Mesenchymal stem cell (in vitro differentiated cells and primary cell): ENCODE measurements around the gene EDA.

Experiments
- DNase-seq: peaks from one replicate; pipeline ENCODE4 v3.0.0-alpha.2; 2013
- H2AFZ ChIP-seq: one replicate; pipeline ENCODE4 v1.6.1; 2013; ENCODE audit warnings: low read depth, mild to moderate bottlenecking, control low read depth, inconsistent platforms, low read length, moderate library complexity
- H2AK5ac ChIP-seq: 2 replicates; pipeline ENCODE4 v1.6.1; 2013; ENCODE audit warnings: low read length, moderate library complexity, mild to moderate bottlenecking, inconsistent platforms; ENCODE audit not compliant: severe bottlenecking
- H2BK120ac ChIP-seq: one replicate; pipeline ENCODE4 v1.6.1; 2013; ENCODE audit warnings: low read depth, mild to moderate bottlenecking, inconsistent platforms, low read length, moderate library complexity
- H2BK12ac ChIP-seq, 2 experiments: one replicate each; pipeline ENCODE4 v1.6.1; 2013; ENCODE audit warnings: inconsistent platforms in 2 of 2, low read length in 2 of 2, mild to moderate bottlenecking in 2 of 2, moderate library complexity in 2 of 2, control low read depth in 1 of 2
- H2BK15ac ChIP-seq: one replicate; pipeline ENCODE4 v1.6.1; 2013; ENCODE audit warnings: mild to moderate bottlenecking, low read depth, inconsistent platforms; ENCODE audit not compliant: poor library complexity, severe bottlenecking
- H2BK5ac ChIP-seq: 2 replicates; pipeline ENCODE4 v1.6.1; 2013; ENCODE audit warnings: low read depth, mild to moderate bottlenecking, low read length, control low read depth, inconsistent platforms; ENCODE audit not compliant: poor library complexity, severe bottlenecking
- H3K14ac ChIP-seq, 2 experiments: one replicate each; pipeline ENCODE4 v1.6.1; 2013; ENCODE audit warnings: inconsistent platforms in 2 of 2, low read length in 2 of 2, control low read depth in 1 of 2, mild to moderate bottlenecking in 1 of 2, moderate library complexity in 1 of 2
- H3K18ac ChIP-seq, 2 experiments: one replicate each; pipeline ENCODE4 v1.6.1; 2013; ENCODE audit warnings: inconsistent platforms in 2 of 2, low read length in 2 of 2, control low read depth in 1 of 2, low read depth in 1 of 2, mild to moderate bottlenecking in 1 of 2
- H3K23ac ChIP-seq, 2 experiments: one replicate each; pipeline ENCODE4 v1.6.1; 2013; ENCODE audit warnings: inconsistent platforms in 2 of 2, low read length in 2 of 2, mild to moderate bottlenecking in 2 of 2, moderate library complexity in 2 of 2, control low read depth in 1 of 2
- H3K27ac ChIP-seq: 2 replicates; pipeline ENCODE4 v1.5.1; 2013; ENCODE audit warnings: mild to moderate bottlenecking, moderate library complexity, low read length, control low read depth, inconsistent platforms; ENCODE audit not compliant: poor library complexity, severe bottlenecking
- H3K27me3 ChIP-seq, 2 experiments: 2 replicates each; pipeline versions ENCODE4 v1.6.1 to v1.7.0; 2013; ENCODE audit warnings: low read length in 2 of 2, mild to moderate bottlenecking in 2 of 2, moderate library complexity in 2 of 2, control low read depth in 1 of 2, inconsistent platforms in 1 of 2; ENCODE audit not compliant: control insufficient read depth in 1 of 2, insufficient read depth in 1 of 2
- H3K36me3 ChIP-seq, 2 experiments: 2 replicates each; pipeline versions ENCODE4 v1.6.1 to v1.7.0; 2013; ENCODE audit warnings: low read length in 2 of 2, control low read depth in 1 of 2, inconsistent platforms in 1 of 2, low read depth in 1 of 2, mild to moderate bottlenecking in 1 of 2; ENCODE audit not compliant: insufficient read depth in 2 of 2, control insufficient read depth in 1 of 2
- H3K4ac ChIP-seq, 2 experiments: one replicate each; pipeline ENCODE4 v1.6.1; 2013; ENCODE audit warnings: inconsistent platforms in 2 of 2, low read length in 2 of 2, mild to moderate bottlenecking in 2 of 2, moderate library complexity in 2 of 2, control low read depth in 1 of 2, low read depth in 1 of 2
- H3K4me1 ChIP-seq: 2 replicates; pipeline ENCODE4 v1.6.1; 2013; ENCODE audit warnings: low read depth, low read length, control low read depth; ENCODE audit not compliant: control insufficient read depth, insufficient read depth
- H3K4me2 ChIP-seq: 2 replicates; pipeline ENCODE4 v1.6.1; 2013; ENCODE audit warnings: low read length, mild to moderate bottlenecking, inconsistent platforms; ENCODE audit not compliant: poor library complexity, severe bottlenecking
- H3K4me3 ChIP-seq, 2 experiments: 2 replicates each; pipeline versions ENCODE4 v1.5.1 to v1.7.0; 2013; ENCODE audit warnings: low read length in 2 of 2, mild to moderate bottlenecking in 2 of 2, control low read depth in 1 of 2, low read depth in 1 of 2; ENCODE audit not compliant: insufficient read depth in 1 of 2
- H3K79me1 ChIP-seq: replicated peaks from 2 replicates; pipeline ENCODE4 v1.6.1; 2013; ENCODE audit warnings: mild to moderate bottlenecking, control low read depth, low read length, inconsistent platforms; ENCODE audit not compliant: poor library complexity, severe bottlenecking
- H3K9ac ChIP-seq: 2 replicates; pipeline ENCODE4 v1.7.0; 2013; ENCODE audit warnings: mild to moderate bottlenecking, low read length, moderate library complexity
- H3K9me3 ChIP-seq: 2 replicates; pipeline ENCODE4 v1.7.0; 2013; ENCODE audit warnings: mild to moderate bottlenecking, low read length; ENCODE audit not compliant: control insufficient read depth
- H4K8ac ChIP-seq: one replicate; pipeline ENCODE4 v1.6.1; 2013; ENCODE audit warnings: inconsistent platforms, mild to moderate bottlenecking, low read length, moderate library complexity
- H4K91ac ChIP-seq: one replicate; pipeline ENCODE4 v1.6.1; 2013; ENCODE audit warnings: mild to moderate bottlenecking, low read length, inconsistent platforms
- WGBS: methylation state at CpG from one replicate; pipeline ENCODE4 v1.1.7; 2013; ENCODE audit warnings: mixed read lengths; 5-methylcytosine and 5-hydroxymethylcytosine counted together

EDA gene

DNA sequence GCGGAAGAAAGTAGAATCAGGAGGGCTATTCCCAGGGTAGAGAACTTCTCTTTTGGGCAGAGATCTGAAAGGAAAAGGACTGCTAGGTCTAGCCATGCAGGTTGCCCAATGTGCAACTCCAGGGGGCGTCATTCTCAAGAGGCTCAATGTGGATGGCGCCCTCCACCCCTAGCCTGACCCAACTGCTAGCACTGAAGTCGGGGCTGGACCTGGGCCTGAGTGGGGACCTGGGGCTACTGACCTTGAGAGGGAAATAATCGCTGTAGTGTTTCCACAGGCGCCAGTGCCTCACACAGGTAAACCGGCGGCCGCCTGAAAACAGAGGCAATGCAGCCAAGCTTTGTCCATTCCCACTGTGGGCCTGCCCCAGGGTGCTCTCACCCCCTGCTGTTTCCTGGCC lies 427.8 kb downstream of the EDA start:
- no peak overlapping the region for H3K18ac ChIP-seq
- no peak overlapping the region for H2BK12ac ChIP-seq
- no peak overlapping the region for H3K4me2 ChIP-seq
- no peak overlapping the region for H2BK120ac ChIP-seq
- DNase-seq, result no peak
- no peaks in the 10 kb centered on the region for H3K9me3 ChIP-seq
- no peak overlapping the region for H4K91ac ChIP-seq
- no peak overlapping the region for H3K27ac ChIP-seq
- H2BK15ac ChIP-seq, result no peak overlapping the region
- no peak overlapping the region for H2AFZ ChIP-seq
- no peaks in the 10 kb centered on the region for H3K36me3 ChIP-seq
- 88% methylated on average over 9 of the region's 9 CpGs for WGBS
- H3K79me1 ChIP-seq, result no peaks in the 10 kb centered on the region
- no peak overlapping the region for H2BK5ac ChIP-seq
- H3K23ac ChIP-seq, result no peak overlapping the region
- no peak overlapping the region for H2AK5ac ChIP-seq
- no peak overlapping the region for H4K8ac ChIP-seq
- H3K4me3 ChIP-seq, result no peak overlapping the region
- H3K4ac ChIP-seq, result no peak overlapping the region
- peaks cover 4% of the 10 kb centered on the region for H3K4me1 ChIP-seq
- H3K14ac ChIP-seq, result no peak overlapping the region
- H3K9ac ChIP-seq, result no peak overlapping the region
- peaks cover 0 to 30% of the 10 kb centered on the region in 2 experiments for H3K27me3 ChIP-seq

DNA sequence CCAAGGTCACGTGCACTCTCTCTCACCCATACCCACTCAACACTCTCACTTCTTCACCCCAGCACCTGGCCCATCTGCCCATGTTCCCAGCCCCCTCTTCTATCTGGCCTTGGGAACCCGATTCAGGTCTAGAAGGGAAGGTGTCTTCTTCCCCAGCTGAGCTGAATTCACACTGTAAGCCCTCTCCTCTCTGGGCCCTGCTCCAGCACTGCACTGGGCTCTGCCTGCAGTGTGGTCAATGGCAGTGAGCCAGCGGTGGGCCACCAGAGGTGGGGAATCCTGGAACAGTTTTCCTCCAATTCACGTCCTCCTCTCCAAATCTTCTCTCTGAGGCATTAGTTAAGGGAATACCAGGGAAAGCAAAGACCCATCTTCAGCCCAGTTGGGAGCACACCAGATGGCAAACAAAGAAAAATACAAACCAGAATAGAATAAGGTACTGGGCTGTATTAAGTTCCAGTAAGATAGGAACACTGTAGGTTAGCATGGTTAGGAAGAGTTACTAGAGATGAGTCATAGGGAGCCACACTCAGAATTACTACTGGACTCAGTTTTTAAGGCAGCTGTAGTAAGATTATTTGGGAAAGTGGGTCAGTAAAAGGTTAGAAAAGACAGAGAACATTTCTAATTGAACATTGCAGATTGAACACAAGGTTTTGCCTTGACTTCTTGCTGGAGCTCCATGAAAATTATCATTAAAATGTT lies 428.8 kb downstream of the EDA start:
- Histone ChIP-seq H3K9ac (no peak overlapping the region), H4K91ac (no peak overlapping the region), H3K14ac (no peak overlapping the region), H3K36me3 (no peaks in the 10 kb centered on the region), H3K4me2 (no peak overlapping the region), H2BK120ac (no peak overlapping the region), H3K4me1 (peaks cover 4% of the 10 kb centered on the region), H3K9me3 (no peaks in the 10 kb centered on the region), H2AK5ac (no peak overlapping the region), H3K4ac (no peak overlapping the region), H3K79me1 (no peaks in the 10 kb centered on the region), H3K23ac (no peak overlapping the region), H4K8ac (no peak overlapping the region), H3K27ac (no peak overlapping the region), H3K18ac (no peak overlapping the region), H2BK15ac (no peak overlapping the region), H2BK5ac (no peak overlapping the region), H3K4me3 (no peak overlapping the region), H3K27me3 (peaks cover 0 to 38% of the 10 kb centered on the region in 2 experiments), H2BK12ac (no peak overlapping the region), H2AFZ (no peak overlapping the region)
- no peak for DNase-seq
- WGBS, result 70% methylated on average over 2 of the region's 4 CpGs

DNA sequence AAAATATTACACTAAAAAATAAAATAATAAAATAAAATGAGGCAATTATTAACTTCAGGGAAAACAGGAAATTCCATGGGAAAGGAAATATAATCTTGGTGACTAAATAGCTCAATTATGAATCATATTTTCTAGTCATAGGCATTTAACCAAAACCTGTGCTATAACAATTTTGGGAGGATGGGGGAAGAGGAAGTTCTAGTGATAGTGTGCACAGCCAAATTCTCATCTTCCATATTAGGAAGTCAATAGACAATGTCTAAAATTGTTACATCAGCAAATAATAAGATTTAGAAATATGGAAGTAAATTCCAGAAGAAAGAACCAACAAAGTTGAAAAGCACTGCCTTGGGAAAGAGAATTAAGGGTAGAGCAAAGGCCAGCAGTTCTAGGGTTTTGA lies 431.1 kb downstream of the EDA start:
- Histone ChIP-seq H3K79me1 (no peaks in the 10 kb centered on the region), H2BK15ac (no peak overlapping the region), H3K36me3 (no peaks in the 10 kb centered on the region), H2BK120ac (no peak overlapping the region), H3K4ac (no peak overlapping the region), H3K9me3 (no peaks in the 10 kb centered on the region), H3K4me2 (no peak overlapping the region), H4K91ac (no peak overlapping the region), H3K4me3 (no peak overlapping the region), H3K23ac (no peak overlapping the region), H3K4me1 (peaks cover 4% of the 10 kb centered on the region), H2AK5ac (no peak overlapping the region), H2BK12ac (no peak overlapping the region), H3K27me3 (peaks cover 0 to 33% of the 10 kb centered on the region in 2 experiments), H4K8ac (no peak overlapping the region), H2BK5ac (no peak overlapping the region), H3K14ac (no peak overlapping the region), H2AFZ (no peak overlapping the region), H3K27ac (no peak overlapping the region), H3K18ac (no peak overlapping the region), H3K9ac (no peak overlapping the region)
- no peak for DNase-seq

DNA sequence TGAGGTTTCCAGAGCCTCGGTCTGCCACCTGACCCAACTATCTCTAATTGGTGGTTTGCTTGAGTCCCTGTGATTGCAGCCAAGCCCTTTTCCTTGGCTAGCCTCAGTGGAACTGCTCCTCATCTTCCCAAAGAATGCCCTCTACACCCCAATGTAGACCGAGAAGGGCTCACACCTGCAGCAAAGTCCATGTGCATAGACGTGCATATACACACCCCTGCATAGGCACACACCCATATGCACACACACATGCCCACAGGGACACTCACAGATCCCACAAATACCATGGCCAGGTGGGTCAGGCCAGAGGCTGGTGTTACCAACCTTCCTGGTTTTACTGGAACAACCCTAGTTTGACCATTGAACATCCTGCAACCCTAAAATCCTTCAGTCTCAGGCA lies 433.5 kb downstream of the EDA start:
- no peaks in the 10 kb centered on the region for H3K79me1 ChIP-seq
- no peak overlapping the region for H3K18ac ChIP-seq
- H2AFZ ChIP-seq, result no peak overlapping the region
- peaks cover 0 to 37% of the 10 kb centered on the region in 2 experiments for H3K27me3 ChIP-seq
- DNase-seq, result no peak
- H3K4me1 ChIP-seq, result peaks cover 4% of the 10 kb centered on the region
- no peak overlapping the region for H4K8ac ChIP-seq
- no peak overlapping the region for H2BK5ac ChIP-seq
- no peak overlapping the region for H3K4me2 ChIP-seq
- no peak overlapping the region for H2AK5ac ChIP-seq
- 78% methylated on average over 3 of the region's 3 CpGs for WGBS
- no peak overlapping the region for H2BK15ac ChIP-seq
- H3K9me3 ChIP-seq, result no peaks in the 10 kb centered on the region
- no peaks in the 10 kb centered on the region for H3K36me3 ChIP-seq
- H2BK120ac ChIP-seq, result no peak overlapping the region
- no peak overlapping the region for H3K23ac ChIP-seq
- H3K4ac ChIP-seq, result no peak overlapping the region
- H3K9ac ChIP-seq, result no peak overlapping the region
- no peak overlapping the region for H3K4me3 ChIP-seq
- no peak overlapping the region for H4K91ac ChIP-seq
- no peak overlapping the region for H2BK12ac ChIP-seq
- no peak overlapping the region for H3K27ac ChIP-seq
- no peak overlapping the region for H3K14ac ChIP-seq
